Right lung (tissue), 5 donors: ENCODE measurements around the gene UNC119B. TPM values are rescaled to one million over a fixed set of nuclear protein-coding genes. Genes with fewer than 3 reads are reported as not detected.

Experiments
- DNase-seq, 2 donors: peaks; one replicate each; pipeline ENCODE4 v3.0.0-alpha.2; 2013
- polyA plus RNA-seq, 5 donors: library from polyadenylated mRNA; unstranded; fragments of 120-200 nt; gene quantifications; one replicate each; pipeline versions ENCODE4 v1.2.1 to v1.2.3, GENCODE V29; 2013; ENCODE audit warnings: inconsistent platforms in 1 of 5, low replicate concordance in 1 of 5; ENCODE audit not compliant: insufficient read length in 5 of 5, insufficient read depth in 1 of 5

The UNC119B gene
- polyA plus RNA-seq, 5 donors: 44.3 to 62.8 (median 54.0) TPM

GRCh38 chr12:120686690-120687577, 23.3 kb upstream of the UNC119B start, which contains the start of gene MLEC:
MLEC (plus strand) TSS chr12:120687149; CDS start chr12:120687297, 148 bp downstream.
- peak; percentile 98 for DNase-seq

GRCh38 chr12:120687578-120688289, 22.5 kb upstream of the UNC119B start:
- DNase-seq: no peak

- DNase-seq: no peak
These were observed 21.7 kb upstream of the UNC119B start for GRCh38 chr12:120688527-120689071.

GRCh38 chr12:120689397-120690082, 20.7 kb upstream of the UNC119B start:
- no peak for DNase-seq

GRCh38 chr12:120690083-120690450, 20.2 kb upstream of the UNC119B start:
- DNase-seq: no peak

- no peak for DNase-seq
These were observed 19.3 kb upstream of the UNC119B start for GRCh38 chr12:120690978-120691377.

GRCh38 chr12:120692524-120693033, 17.7 kb upstream of the UNC119B start:
- no peak for DNase-seq

GRCh38 chr12:120693848-120694247, 16.4 kb upstream of the UNC119B start:
- no peak for DNase-seq

GRCh38 chr12:120696626-120697025, 13.6 kb upstream of the UNC119B start:
- DNase-seq: no peak

- no peak for DNase-seq
These were observed 12.9 kb upstream of the UNC119B start for GRCh38 chr12:120697344-120697743.

- DNase-seq: no peak
These were observed 11.6 kb upstream of the UNC119B start for GRCh38 chr12:120698665-120699064.

- no peak for DNase-seq
These were observed 10.7 kb upstream of the UNC119B start for GRCh38 chr12:120699553-120699952.

GRCh38 chr12:120700886-120701285, 9.4 kb upstream of the UNC119B start:
- no peak for DNase-seq

- DNase-seq: no peak
These were observed 7.6 kb upstream of the UNC119B start for GRCh38 chr12:120702637-120703036.

GRCh38 chr12:120703311-120703942, 6.8 kb upstream of the UNC119B start:
- DNase-seq: no peak

- no peak for DNase-seq
These were observed 4.6 kb upstream of the UNC119B start for GRCh38 chr12:120705618-120706017.

- DNase-seq: no peak
These were observed 4.2 kb upstream of the UNC119B start for GRCh38 chr12:120706029-120706428.

GRCh38 chr12:120708651-120709050, 1.6 kb upstream of the UNC119B start:
- no peak for DNase-seq

GRCh38 chr12:120710805-120711296, 593 bp downstream of the UNC119B start:
- no peak for DNase-seq

GRCh38 chr12:120711411-120711810, 1.2 kb downstream of the UNC119B start:
- no peak for DNase-seq

GRCh38 chr12:120712610-120713009, 2.4 kb downstream of the UNC119B start:
- peak in 1 of 2 donors; percentile 53 for DNase-seq
